Nucleus accumbens (tissue), 56 donors: Measurements from ENCODE around the gene QRFP.
"Not testable (repeated sequence)": the region's sequence is repeated elsewhere in the genome, so short reads cannot be mapped to it uniquely, and the experiment has no call there.

Experiments
- DNase-seq, 56 donors: peaks; one replicate each; lab custom pipeline; 2025; lab: John Stamatoyannopoulos, UW

QRFP gene

DNA sequence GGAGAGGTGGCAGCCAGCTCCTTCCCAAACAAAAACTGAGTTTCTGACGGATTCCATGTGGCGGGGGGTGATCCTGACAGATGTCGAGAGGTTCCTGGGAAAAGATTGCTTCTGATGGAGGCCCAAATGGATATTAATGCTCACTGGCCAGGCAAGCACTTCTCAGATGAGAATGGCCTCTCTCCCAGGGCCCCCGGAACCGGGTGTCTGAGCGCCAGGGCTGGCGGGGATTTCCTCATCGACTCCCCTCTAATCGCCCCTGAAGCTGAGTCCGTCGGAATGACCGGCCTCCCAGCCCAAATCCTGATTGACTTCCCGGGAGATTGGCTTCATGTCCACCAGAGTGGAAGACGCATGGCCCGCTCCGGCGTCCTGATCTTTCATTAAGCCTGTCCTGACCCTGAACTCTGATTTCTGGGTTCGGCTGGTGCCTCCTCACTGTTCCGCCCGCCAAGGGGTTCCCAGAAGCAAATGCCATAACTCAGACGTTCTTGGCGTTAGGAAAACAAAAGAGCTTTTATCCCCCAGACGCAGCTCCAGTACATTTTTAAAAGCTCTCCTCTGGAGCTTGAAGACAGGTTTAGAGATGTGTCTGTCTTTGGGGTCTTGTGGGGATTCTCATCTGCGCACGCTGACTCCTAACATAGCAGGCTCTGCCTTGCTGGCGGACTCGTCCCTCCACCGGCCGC is 24.8 kb upstream of the QRFP start:
- no peak for DNase-seq

DNA sequence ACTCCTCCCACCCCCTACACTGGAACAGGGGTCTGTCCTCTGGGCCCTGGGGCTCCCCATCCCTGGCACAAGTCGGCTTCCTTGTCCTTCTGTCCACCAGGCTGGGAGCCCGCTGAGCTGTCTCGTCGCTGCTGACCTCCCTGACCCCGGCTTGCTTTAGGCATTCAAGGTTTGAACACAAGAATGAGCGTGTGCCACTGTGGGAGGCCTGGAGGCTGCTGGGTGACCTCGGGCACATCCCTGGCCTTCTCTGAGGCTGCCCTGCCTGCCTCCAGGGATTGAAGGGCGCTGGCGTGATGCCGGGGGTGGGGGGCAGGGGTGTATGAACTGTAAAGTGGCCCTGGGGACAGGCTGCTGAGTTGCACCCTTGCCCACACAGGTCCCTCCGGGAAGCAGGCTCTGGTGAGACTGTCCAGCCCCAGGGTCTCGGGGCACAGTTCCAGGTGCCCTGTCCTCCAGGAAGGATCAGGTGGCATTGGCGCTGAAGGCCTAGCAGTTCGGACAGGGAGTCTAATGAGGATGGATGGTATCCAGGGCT is 24.2 kb upstream of the QRFP start:
- no peak for DNase-seq

DNA sequence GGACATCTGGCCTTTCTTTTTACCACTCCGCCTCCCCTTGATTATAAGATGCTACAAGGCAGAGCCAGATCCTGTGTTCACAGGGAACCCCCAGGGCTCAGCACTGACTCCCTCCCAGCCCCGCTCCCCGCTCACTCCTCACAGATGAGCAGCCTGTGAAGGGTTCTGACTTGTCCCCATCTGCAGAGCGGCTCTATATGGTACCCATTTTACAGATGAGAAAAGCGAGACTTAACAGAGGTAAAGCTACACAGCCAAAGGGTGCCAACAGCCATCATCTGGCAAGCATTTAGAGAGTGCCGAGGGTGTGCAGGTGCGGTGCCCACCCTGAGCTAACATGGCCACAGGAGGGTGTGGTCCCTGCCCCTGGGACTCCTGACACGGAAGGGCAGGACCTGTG is 23.6 kb upstream of the QRFP start:
- DNase-seq = no peak

DNA sequence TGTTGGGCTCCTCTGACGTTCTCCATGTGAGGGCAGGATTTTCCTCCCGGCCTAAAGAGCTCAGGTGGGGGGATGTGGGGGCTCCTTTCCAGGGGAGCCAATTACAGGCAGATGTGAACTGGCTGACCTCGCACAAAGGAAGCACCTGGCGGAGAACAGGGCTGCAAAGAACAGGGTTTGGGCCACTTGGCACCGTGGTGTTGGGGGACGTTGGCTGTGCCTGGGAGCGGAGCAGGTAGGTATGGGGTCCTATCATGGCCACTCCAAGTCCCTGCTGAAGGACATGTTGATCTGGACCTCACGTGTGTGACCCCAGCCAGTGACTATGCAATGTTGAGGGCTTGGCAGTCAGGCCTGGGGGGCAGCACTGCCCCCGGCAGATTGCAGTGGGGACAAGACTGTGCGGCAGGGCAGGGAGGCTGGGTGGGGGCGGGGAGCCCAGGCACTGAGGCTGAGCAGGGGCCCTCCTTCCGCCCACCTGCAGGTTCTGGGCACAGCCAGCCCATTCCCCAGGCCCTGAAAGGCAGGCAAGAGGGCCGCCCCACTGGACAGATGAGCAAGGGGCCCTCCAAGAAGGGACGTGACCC is 23.0 kb upstream of the QRFP start:
- no peak for DNase-seq

DNA sequence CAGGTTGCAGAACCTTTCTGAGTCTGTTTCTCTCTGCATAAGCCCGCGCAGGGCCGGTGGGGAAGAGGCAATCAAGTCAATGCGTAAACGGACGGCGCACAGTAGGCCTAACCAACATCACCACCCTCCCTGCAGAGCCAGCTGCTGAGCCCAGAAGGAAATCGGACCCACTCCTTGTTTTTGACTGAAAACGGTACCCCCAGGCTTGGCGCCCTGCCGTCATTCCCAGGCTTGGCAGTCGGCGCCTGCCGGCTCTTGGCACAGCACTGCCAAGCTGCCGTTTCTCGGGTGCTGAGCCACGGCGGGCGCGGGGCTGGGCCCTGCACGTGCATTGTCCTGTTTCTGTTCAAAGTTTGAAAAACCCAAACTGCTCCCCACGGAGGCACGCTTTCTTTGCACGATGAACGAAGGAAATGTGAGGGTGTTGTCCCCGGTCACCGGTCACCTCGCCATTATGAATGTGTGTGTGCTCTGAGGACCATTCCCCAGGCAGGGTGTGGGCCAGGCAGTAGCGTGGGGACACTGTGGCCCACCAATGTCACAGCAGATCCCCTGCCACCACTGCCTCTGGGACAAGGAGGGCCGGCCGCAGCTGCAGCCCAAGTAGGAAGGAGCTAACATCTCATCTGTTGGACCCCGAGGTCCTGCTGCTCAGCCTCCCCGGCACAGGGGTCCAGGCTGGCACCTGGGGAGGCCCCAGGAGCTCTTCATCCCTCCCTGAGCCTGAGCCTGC is 22.4 kb upstream of the QRFP start:
- peak in 38 of 56 donors; percentile 6 to 71 (median 40) for DNase-seq

DNA sequence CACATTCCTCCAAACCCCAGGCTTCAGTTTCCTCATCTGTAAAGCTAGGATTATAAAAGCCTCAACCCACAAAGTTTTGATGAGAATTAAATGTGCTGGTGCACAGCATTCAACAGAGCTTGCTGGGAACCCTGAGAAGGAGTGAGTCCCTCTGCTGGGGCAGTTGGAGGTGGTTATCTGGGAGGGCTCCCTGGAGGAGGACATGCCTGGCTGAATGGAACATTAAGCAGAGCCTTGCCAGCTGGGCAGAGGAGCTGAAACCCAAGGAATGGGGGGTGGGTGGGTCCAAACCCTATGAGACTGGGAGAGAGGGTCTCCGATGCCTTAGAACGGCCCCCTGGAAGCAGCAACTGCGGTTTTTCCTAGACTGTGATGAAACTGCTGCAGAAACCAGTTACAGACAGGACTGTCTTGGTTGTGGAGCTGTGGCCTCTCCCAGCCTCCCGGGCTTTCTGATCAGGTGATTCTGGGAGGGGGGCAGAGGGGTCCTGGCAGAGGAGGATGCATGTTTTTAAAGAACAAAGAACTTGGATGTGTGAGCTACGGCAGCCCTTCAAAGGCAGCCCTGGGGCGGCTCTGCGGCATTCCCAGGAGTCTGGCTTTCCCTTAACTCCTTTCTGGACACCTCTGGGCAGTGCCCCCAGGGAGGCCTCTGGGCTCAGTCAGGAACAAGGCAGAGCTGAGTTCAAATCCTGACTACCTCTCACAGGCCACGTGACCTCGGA is 21.7 kb upstream of the QRFP start:
- DNase-seq = peak in 1 of 56 donors; percentile 18

DNA sequence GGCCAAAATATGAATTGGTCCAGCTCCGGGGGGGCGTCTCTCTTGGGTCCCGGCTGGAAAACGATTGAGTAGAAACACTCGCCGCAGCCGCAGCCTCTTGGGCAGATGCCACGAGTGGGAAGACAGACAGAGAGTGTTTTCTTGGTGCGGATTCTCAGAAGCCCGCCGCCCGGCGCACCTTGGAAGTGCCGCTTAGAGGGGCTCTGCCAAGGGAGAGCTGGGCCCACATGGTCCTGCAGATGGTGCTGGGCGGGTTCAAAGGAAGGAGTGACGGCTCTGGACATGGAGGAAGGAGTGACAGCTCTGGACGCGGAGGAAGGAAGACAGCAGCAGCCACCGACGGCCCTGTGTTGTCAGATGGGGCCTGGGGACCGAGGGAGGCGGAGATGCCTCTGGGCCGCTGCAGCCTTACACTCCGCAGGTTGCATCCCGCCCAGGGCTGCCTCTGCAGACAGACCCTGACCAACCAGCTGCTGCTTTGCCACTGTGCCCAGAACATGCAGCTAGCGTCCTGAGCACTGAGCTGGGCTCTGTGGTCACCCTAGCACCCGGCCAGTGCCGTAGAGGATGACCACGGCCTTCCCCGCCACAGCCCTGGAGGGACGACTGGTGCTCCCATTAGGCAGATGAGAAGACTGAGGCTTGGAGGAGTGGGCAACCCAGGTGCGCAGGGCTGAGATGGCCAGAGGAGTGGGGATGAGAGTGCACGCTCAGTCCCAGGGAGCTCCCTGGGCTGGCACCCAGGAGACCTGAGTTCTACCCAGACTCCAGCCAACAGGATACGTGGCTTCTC is 20.8 kb upstream of the QRFP start:
- DNase-seq = no peak

DNA sequence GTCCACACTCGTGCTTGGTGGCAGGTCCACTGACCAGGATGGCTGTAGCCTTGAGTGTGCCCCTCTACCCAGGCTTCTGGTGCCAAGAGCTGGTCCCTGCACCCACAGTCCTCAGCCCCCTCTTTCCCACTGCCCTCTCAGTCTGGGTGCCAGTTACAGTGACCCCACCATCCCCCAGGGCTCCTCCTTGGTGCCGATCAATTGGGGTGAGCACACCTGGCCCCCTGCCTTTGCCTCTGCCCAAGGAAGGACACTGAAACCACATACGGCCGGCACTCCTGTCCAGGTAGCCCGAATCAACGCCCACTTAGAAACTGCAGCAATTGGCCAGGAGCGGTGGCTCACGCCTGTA is 18.5 kb upstream of the QRFP start:
- no peak for DNase-seq

DNA sequence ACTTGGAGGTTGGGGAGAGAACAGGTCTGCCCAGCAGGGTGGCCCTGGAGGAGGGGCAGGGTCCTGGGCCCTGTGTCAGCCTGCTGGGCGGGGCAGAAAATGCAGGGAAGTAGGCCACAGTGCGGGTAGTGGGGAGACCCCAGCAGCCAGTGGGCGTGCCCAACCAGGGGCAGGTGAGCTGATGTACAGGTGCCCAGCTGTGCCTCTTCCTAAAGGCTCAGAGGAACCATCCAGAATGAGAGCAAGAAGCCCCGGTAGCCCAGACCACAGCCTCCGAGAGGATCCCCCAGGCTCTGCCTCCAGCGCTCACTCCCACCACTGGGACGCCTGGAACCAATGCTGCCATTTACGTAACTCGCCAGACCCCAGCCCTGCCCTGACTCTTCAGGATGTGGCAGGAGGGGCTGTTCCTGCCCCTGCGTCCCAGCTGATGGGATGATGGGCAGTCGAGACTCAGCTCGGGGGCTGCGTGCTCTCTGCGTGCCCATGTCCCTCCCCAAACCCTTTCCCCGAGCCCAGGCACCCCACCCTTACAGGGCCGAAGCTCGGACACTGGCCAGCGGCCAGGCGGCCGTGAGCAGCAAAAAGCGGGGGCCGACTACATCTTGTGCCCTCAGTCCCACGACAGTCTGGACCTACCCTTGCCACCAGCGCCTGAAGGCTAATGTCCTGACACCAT is 17.9 kb upstream of the QRFP start:
- no peak for DNase-seq

DNA sequence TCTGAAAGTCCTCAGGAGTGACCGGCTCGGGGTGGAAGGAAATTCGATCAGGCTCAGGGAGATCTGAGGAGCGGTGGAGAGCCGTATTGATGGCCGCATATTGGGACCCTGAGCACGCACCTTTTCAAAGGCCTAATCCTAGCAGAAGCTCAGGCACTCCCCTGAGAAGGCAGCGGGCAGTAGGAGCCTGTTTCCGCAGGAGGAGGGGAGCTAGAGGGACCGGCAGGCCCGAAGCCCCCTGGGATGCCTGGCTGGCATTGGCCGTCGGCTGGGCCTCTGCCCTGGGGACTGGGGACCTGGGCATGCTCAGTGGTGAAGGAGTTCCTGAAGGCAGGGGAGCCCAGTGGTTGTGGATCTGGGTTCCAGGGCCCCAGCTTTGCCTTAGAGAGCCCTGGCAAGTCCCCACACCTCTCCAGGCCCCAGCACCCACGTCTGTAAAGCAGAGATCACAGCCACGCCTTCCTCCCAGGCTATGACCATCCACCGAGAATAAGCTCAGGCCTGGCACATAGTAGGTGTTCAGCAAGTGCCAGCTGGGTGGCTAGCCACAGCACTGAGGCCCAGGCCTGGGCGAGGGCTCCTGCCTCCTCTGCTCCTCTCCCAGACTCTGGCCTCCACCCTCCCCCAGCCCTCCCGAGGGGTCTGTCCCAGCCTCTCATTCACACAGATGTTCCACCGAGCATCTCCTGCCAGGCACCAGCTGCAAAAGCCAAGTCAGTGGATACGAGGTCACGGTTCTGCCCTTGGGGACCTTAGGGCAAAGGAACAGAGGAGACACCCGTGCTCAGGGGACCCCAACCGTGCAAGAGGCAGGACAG is 17.2 kb upstream of the QRFP start:
- no peak for DNase-seq

DNA sequence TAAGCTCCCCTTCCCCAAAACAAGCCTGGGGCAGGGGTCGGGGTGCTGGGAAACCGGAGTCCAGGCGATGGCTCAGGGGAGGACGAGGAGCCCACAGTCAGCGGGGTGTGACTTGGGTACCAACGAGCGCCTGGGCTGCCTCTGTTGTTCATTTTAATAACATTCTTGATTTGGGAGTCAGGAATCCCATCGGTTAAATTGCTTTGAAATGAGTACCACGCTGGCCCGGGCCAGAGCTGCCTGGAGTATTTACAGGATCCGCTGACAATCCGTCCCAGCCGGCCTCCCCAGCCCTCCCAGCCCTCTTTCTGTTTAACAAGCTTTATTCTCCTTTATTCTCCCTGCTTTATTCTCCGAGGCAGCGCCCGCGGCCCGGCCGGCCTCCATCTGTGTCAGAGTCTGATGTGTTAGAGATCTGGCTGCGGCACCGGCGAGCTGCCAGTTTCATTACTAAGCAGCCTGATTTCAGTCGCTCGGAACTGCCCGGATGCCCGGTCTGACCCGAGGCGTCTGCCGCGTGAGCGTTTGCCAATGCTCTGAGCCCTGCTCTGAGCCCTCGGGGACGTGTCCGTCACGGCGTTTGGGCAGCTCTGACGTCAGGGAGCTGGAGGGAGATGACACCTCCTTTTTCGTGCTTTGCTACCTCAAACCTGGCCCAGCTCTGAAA is 16.5 kb upstream of the QRFP start:
- peak in 29 of 56 donors; percentile 10 to 86 (median 39) for DNase-seq

DNA sequence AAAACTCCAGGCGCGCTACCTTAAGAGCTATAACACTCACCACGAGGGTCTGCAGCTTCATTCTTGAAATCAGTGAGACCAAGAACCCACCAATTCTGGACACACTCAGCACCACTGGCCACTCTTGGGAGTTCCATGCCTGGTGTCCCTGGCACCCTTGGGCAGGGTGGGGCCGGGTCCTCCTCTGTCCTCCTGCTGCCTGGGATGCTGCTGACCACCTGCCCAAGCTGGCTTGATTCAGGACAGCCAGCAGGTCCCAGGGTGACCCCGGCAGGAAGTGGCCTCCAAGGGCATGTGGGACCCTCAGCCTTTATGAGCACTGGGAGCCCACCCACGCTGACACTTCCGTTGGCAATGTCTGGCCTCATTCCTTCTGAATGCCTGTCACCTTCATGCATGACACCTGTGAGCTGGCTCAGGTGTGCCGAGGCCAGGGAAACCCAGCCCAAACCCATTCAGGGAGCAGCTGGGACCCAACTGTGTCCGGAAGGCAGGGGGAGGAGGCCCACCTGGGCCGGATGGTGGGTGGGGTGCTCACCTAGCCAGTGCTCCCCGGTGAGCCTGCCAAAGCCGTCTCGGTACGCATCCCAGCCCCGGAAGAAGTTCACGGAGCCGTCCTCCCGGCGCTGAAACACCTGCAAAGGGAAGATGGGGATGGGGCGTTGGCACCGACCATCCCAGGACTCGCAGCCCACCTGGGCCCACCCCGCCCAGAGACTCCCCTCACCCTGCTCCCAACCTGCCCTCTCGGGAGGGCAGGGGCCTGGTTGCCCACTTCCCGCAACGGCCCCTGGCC is 14.8 kb upstream of the QRFP start:
- no peak for DNase-seq

DNA sequence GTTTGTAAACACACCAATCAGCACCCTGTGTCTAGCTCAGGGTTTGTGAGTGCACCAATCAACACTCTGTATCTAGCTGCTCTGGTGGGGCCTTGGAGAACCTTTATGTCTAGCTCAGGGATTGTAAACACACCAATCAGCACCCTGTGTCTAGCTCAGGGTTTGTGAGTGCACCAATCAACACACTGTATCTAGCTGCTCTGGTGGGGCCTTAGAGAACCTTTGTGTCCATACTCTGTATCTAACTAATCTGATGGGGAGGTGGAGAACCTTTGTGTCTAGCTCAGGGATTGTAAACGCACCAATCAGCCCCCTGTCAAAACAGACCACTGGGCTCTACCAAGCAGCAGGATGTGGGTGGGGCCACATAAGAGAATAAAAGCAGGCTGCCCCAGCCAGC is 14.1 kb upstream of the QRFP start:
- DNase-seq = not testable (repeated sequence)

DNA sequence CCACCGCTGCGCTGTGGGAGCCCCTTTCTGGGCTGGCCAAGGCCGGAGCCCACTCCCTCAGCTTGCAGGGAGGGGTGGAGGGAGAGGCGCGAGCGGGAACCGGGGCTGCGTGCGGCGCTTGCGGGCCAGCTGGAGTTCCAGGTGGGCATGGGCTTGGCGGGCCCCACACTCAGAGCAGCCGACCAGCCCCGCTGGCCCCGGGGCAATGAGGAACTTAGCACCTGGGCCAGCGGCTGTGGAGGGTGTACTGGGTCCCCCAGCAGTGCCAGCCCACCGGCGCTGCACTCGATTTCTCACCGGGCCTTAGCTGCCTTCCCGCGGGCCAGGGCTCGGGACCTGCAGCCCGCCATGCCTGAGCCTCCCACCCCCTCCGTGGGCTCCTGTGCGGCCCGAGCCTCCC is 13.4 kb upstream of the QRFP start:
- not testable (repeated sequence) for DNase-seq

DNA sequence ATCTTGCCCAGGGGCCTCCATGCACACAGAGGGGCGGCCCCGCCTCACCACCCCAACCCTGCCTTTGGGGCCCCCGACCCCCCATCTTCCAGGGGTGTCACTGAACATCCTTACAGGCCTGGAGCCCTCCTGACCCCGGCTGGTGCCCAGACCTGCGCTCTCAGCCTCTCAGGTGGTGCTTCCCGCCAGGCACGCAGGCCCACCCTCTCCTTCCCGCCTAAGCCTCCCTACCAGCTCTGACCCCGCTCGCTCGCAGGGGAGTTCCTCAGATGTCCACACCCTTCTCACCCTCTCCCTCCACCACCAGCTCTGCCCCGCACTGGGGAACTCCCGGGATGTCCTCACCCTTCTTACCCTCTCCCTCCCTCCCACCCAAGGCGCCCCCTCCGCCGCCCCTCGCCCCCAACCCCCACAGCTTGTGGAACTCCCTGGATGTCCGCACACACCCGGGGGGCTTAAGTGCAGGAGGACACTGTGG is 12.3 kb upstream of the QRFP start:
- DNase-seq = no peak

DNA sequence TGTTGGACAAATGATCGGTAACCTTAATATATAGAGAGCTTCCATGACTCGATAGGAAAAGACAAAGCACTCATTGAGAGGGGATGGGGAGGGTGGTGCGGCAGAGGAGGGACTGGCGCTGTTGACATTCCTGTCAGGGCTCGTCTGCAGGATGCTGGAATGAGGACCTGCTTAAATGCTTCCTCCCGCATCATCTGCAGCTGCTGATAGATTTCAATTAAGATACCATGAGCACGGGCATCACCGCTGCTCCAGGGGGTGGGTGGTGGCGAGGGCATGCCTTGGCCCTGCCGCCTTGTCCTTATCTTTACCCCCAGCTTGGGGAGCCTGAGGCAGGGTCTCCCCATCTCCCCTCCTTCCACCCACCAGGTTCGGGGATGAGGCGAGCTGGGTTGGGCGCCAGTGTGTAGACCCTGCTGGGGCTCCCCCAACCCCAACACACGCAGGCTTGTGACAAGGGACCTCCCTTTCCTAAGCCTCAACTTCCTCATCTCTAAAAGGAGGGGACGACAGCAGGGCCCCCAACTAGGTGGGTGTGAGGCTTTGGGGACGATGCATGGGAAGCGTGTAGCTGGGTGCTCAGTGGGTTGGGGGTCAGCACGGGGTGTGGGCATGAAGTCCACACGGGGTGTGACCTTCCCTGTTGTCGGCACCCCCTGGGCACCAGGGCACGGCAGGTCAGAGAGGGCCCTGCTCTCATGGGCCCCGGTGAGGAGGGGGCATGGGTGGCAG is 11.7 kb upstream of the QRFP start:
- DNase-seq = no peak
